CD4-positive, alpha-beta T cell treated with Interleukin-15 for 1 hour (primary cell): Measurements from ENCODE around the gene BRD2.

Experiments
- DNase-seq: peaks from one replicate; pipeline ENCODE4 v3.0.0-alpha.2; 2020

Gene BRD2

GRCh38 chr6:32950010-32950409 is 18.4 kb upstream of the BRD2 start:
- DNase-seq, result no peak

- DNase-seq, result no peak
Observed at GRCh38 chr6:32950449-32950848, 17.9 kb upstream of the BRD2 start.

- DNase-seq, result peak; percentile 92
Observed at GRCh38 chr6:32952817-32953739, 15.3 kb upstream of the BRD2 start, which contains the start of gene HLA-DMA. Gene HLA-DMA (minus strand): TSS chr6:32953097. CDS start chr6:32953036, 61 bp downstream.

- DNase-seq, result no peak
Observed at GRCh38 chr6:32953775-32954174, 14.6 kb upstream of the BRD2 start.

- no peak for DNase-seq
Observed at GRCh38 chr6:32954267-32954666, 14.1 kb upstream of the BRD2 start.

GRCh38 chr6:32954986-32955802 is 13.2 kb upstream of the BRD2 start:
- DNase-seq, result peak; percentile 41

GRCh38 chr6:32956176-32956575 is 12.2 kb upstream of the BRD2 start:
- DNase-seq, result no peak

GRCh38 chr6:32960563-32960962 is 7.8 kb upstream of the BRD2 start:
- DNase-seq, result no peak

GRCh38 chr6:32962213-32962826 is 6.1 kb upstream of the BRD2 start:
- DNase-seq, result no peak

GRCh38 chr6:32963866-32964265 is 4.5 kb upstream of the BRD2 start:
- DNase-seq, result no peak

- DNase-seq, result no peak
Observed at GRCh38 chr6:32964776-32965175, 3.6 kb upstream of the BRD2 start.

GRCh38 chr6:32967151-32968091 is 973 bp upstream of the BRD2 start:
- peak; percentile 44 for DNase-seq

GRCh38 chr6:32968867-32969684 is 682 bp downstream of the BRD2 start:
- peak; percentile 67 for DNase-seq

- peak; percentile 72 for DNase-seq
Observed at GRCh38 chr6:32969685-32970412, 1.5 kb downstream of the BRD2 start.

GRCh38 chr6:32970413-32971241 is 2.2 kb downstream of the BRD2 start:
- DNase-seq, result peak; percentile 84

GRCh38 chr6:32971242-32971580 is 2.8 kb downstream of the BRD2 start:
- no peak for DNase-seq

- peak; percentile 100 for DNase-seq
Observed at GRCh38 chr6:32971581-32972352, 3.4 kb downstream of the BRD2 start.

- peak; percentile 66 for DNase-seq
Observed at GRCh38 chr6:32972353-32973143, 4.2 kb downstream of the BRD2 start.
